ENCODE data around the gene HAVCR2. TPM values are rescaled to one million over a fixed set of nuclear protein-coding genes. Genes with fewer than 3 reads are reported as not detected.

The HAVCR2 gene
- total and polyA plus RNA-seq, 5 donors from 2014 or later: 4.0 to 9.7 (median 6.8) TPM

GRCh38 chr5:157115502-157115901 lies 6.7 kb upstream of the HAVCR2 start:
- H3K4me3 Mint-ChIP-seq: no peak overlapping the region
- no peak overlapping the region for H3K4me3 ChIP-seq (ENCODE audit: low read depth, low read length)
- ATAC-seq (ENCODE audit: low read depth in 2 of 2) (no peak), DNase-seq (no peak)
- no peaks in the 10 kb centered on the region for H3K4me1 ChIP-seq (ENCODE audit: control insufficient read depth, insufficient read depth, low read length, poor library complexity, severe bottlenecking)
- no peaks in the 10 kb centered on the region for H3K36me3 ChIP-seq (ENCODE audit: control insufficient read depth, insufficient read depth, low read length)
- H3K27ac Mint-ChIP-seq: peak overlapping the region in 2 of 3 donors; percentile 53 to 56
- no peaks in the 10 kb centered on the region for H3K36me3 Mint-ChIP-seq
- no peak overlapping the region for H3K27ac ChIP-seq (ENCODE audit: insufficient read depth, low read length, poor library complexity, severe bottlenecking)
- peaks cover 3 to 16% (median 5%) of the 10 kb centered on the region in 4 donors for H3K4me1 Mint-ChIP-seq
- H3K9me3 Mint-ChIP-seq: no peaks in the 10 kb centered on the region
- peaks cover 0 to under 1% of the 10 kb centered on the region in 2 experiments for H3K9me3 ChIP-seq (ENCODE audit: control insufficient read depth in 2 of 2, low read length in 2 of 2)
- H3K27me3 ChIP-seq (ENCODE audit: control insufficient read depth, insufficient read depth, low read length): no peaks in the 10 kb centered on the region
- no peaks in the 10 kb centered on the region for H3K27me3 Mint-ChIP-seq

- Mint-ChIP-seq H3K4me3 (no peak overlapping the region), H3K9me3 (no peaks in the 10 kb centered on the region), H3K4me1 (peaks cover 3 to 17% (median 6%) of the 10 kb centered on the region in 4 donors), H3K27ac (peak overlapping the region in 1 of 3 donors; percentile 56), H3K36me3 (no peaks in the 10 kb centered on the region), H3K27me3 (no peaks in the 10 kb centered on the region)
- ATAC-seq (ENCODE audit: low read depth in 2 of 2) (no peak), DNase-seq (no peak)
- Histone ChIP-seq H3K9me3 (ENCODE audit: control insufficient read depth in 2 of 2, low read length in 2 of 2) (no peaks in the 10 kb centered on the region), H3K4me3 (ENCODE audit: low read depth, low read length) (no peak overlapping the region), H3K27ac (ENCODE audit: insufficient read depth, low read length, poor library complexity, severe bottlenecking) (no peak overlapping the region), H3K4me1 (ENCODE audit: control insufficient read depth, insufficient read depth, low read length, poor library complexity, severe bottlenecking) (peaks cover under 1% of the 10 kb centered on the region), H3K36me3 (ENCODE audit: control insufficient read depth, insufficient read depth, low read length) (no peaks in the 10 kb centered on the region), H3K27me3 (ENCODE audit: control insufficient read depth, insufficient read depth, low read length) (no peaks in the 10 kb centered on the region)
Measured at GRCh38 chr5:157115012-157115411, 6.2 kb upstream of the HAVCR2 start.

GRCh38 chr5:157113002-157113401 lies 4.2 kb upstream of the HAVCR2 start:
- Mint-ChIP-seq H3K9me3 (no peaks in the 10 kb centered on the region), H3K4me3 (no peak overlapping the region), H3K27ac (no peak overlapping the region), H3K4me1 (peaks cover 13 to 36% (median 21%) of the 10 kb centered on the region in 4 donors), H3K36me3 (no peaks in the 10 kb centered on the region), H3K27me3 (no peaks in the 10 kb centered on the region)
- Histone ChIP-seq H3K4me3 (ENCODE audit: low read depth, low read length) (no peak overlapping the region), H3K4me1 (ENCODE audit: control insufficient read depth, insufficient read depth, low read length, poor library complexity, severe bottlenecking) (peaks cover 17% of the 10 kb centered on the region), H3K27ac (ENCODE audit: insufficient read depth, low read length, poor library complexity, severe bottlenecking) (no peak overlapping the region), H3K9me3 (ENCODE audit: control insufficient read depth in 2 of 2, low read length in 2 of 2) (no peaks in the 10 kb centered on the region), H3K27me3 (ENCODE audit: control insufficient read depth, insufficient read depth, low read length) (no peaks in the 10 kb centered on the region), H3K36me3 (ENCODE audit: control insufficient read depth, insufficient read depth, low read length) (no peaks in the 10 kb centered on the region)
- DNase-seq: peak in 1 of 3 donors; percentile 40
- ATAC-seq (ENCODE audit: low read depth in 2 of 2): no peak

- H3K27me3 Mint-ChIP-seq: no peaks in the 10 kb centered on the region
- peak overlapping the region; percentile 87 for H3K4me3 ChIP-seq (ENCODE audit: low read depth, low read length)
- H3K36me3 ChIP-seq (ENCODE audit: control insufficient read depth, insufficient read depth, low read length): no peaks in the 10 kb centered on the region
- peaks cover 25% of the 10 kb centered on the region for H3K4me1 ChIP-seq (ENCODE audit: control insufficient read depth, insufficient read depth, low read length, poor library complexity, severe bottlenecking)
- H3K27ac ChIP-seq (ENCODE audit: insufficient read depth, low read length, poor library complexity, severe bottlenecking): peak overlapping the region; percentile 65
- H3K9me3 Mint-ChIP-seq: no peaks in the 10 kb centered on the region
- no peaks in the 10 kb centered on the region for H3K9me3 ChIP-seq (ENCODE audit: control insufficient read depth in 2 of 2, low read length in 2 of 2)
- peak overlapping the region; percentile 86 to 95 (median 95) for H3K27ac Mint-ChIP-seq
- H3K27me3 ChIP-seq (ENCODE audit: control insufficient read depth, insufficient read depth, low read length): no peaks in the 10 kb centered on the region
- H3K4me1 Mint-ChIP-seq: peaks cover 18 to 49% (median 30%) of the 10 kb centered on the region in 4 donors
- H3K36me3 Mint-ChIP-seq: peaks cover under 1% of the 10 kb centered on the region
- peak overlapping the region; percentile 54 to 86 (median 80) for H3K4me3 Mint-ChIP-seq
- ATAC-seq (ENCODE audit: low read depth in 2 of 2) (peak; percentile 29 to 44), DNase-seq (peak in 2 of 3 donors; percentile 26 to 67)
Measured at GRCh38 chr5:157109744-157110143, 900 bp upstream of the HAVCR2 start.

GRCh38 chr5:157107508-157107907 lies 1.3 kb downstream of the HAVCR2 start:
- H3K36me3 Mint-ChIP-seq: peaks cover 11% of the 10 kb centered on the region
- H3K4me3 Mint-ChIP-seq: peak overlapping the region; percentile 54 to 70 (median 58)

GRCh38 chr5:157106630-157107461 lies 2.0 kb downstream of the HAVCR2 start:
- Mint-ChIP-seq H3K4me3 (peak overlapping the region in 3 of 4 donors; percentile 54 to 70 (median 68)), H3K27me3 (no peaks in the 10 kb centered on the region), H3K4me1 (peaks cover 18 to 53% (median 34%) of the 10 kb centered on the region in 4 donors), H3K27ac (peak overlapping the region in 2 of 3 donors; percentile 75 to 86), H3K9me3 (no peaks in the 10 kb centered on the region), H3K36me3 (peaks cover 11% of the 10 kb centered on the region)
- peak in 1 of 3 donors; percentile 37 for DNase-seq
- H3K9me3 ChIP-seq (ENCODE audit: control insufficient read depth in 2 of 2, low read length in 2 of 2): no peaks in the 10 kb centered on the region
- H3K4me3 ChIP-seq (ENCODE audit: low read depth, low read length): peak overlapping the region; percentile 14
- H3K36me3 ChIP-seq (ENCODE audit: control insufficient read depth, insufficient read depth, low read length): no peaks in the 10 kb centered on the region
- peaks cover 25% of the 10 kb centered on the region for H3K4me1 ChIP-seq (ENCODE audit: control insufficient read depth, insufficient read depth, low read length, poor library complexity, severe bottlenecking)
- no peak overlapping the region for H3K27ac ChIP-seq (ENCODE audit: insufficient read depth, low read length, poor library complexity, severe bottlenecking)
- no peak for ATAC-seq (ENCODE audit: low read depth in 2 of 2)
- no peaks in the 10 kb centered on the region for H3K27me3 ChIP-seq (ENCODE audit: control insufficient read depth, insufficient read depth, low read length)

More at GRCh38 chr5:157107508-157107907, 1.3 kb downstream of the HAVCR2 start:
- peaks cover 25% of the 10 kb centered on the region for H3K4me1 ChIP-seq (ENCODE audit: control insufficient read depth, insufficient read depth, low read length, poor library complexity, severe bottlenecking)
- no peaks in the 10 kb centered on the region for H3K27me3 ChIP-seq (ENCODE audit: control insufficient read depth, insufficient read depth, low read length)
- peaks cover 18 to 53% (median 34%) of the 10 kb centered on the region in 4 donors for H3K4me1 Mint-ChIP-seq
- no peaks in the 10 kb centered on the region for H3K27me3 Mint-ChIP-seq
- H3K4me3 ChIP-seq (ENCODE audit: low read depth, low read length): peak overlapping the region; percentile 14
- H3K9me3 Mint-ChIP-seq: no peaks in the 10 kb centered on the region
- no peaks in the 10 kb centered on the region for H3K9me3 ChIP-seq (ENCODE audit: control insufficient read depth in 2 of 2, low read length in 2 of 2)
- no peak overlapping the region for H3K27ac ChIP-seq (ENCODE audit: insufficient read depth, low read length, poor library complexity, severe bottlenecking)
- no peaks in the 10 kb centered on the region for H3K36me3 ChIP-seq (ENCODE audit: control insufficient read depth, insufficient read depth, low read length)
- DNase-seq: no peak
- ATAC-seq (ENCODE audit: low read depth in 2 of 2): no peak
- H3K27ac Mint-ChIP-seq: peak overlapping the region in 2 of 3 donors; percentile 62 to 86

GRCh38 chr5:157100140-157100679 lies 8.6 kb downstream of the HAVCR2 start:
- H3K27ac Mint-ChIP-seq: peak overlapping the region in 1 of 3 donors; percentile 52
- peaks cover 17% of the 10 kb centered on the region for H3K36me3 Mint-ChIP-seq
- H3K36me3 ChIP-seq (ENCODE audit: control insufficient read depth, insufficient read depth, low read length): no peaks in the 10 kb centered on the region
- ATAC-seq (ENCODE audit: low read depth in 2 of 2) (peak; percentile 34 to 43), DNase-seq (peak in 1 of 3 donors; percentile 31)
- no peak overlapping the region for H3K4me3 ChIP-seq (ENCODE audit: low read depth, low read length)
- H3K4me1 ChIP-seq (ENCODE audit: control insufficient read depth, insufficient read depth, low read length, poor library complexity, severe bottlenecking): no peaks in the 10 kb centered on the region
- no peak overlapping the region for H3K27ac ChIP-seq (ENCODE audit: insufficient read depth, low read length, poor library complexity, severe bottlenecking)
- H3K9me3 ChIP-seq (ENCODE audit: control insufficient read depth in 2 of 2, low read length in 2 of 2): no peaks in the 10 kb centered on the region
- H3K27me3 Mint-ChIP-seq: no peaks in the 10 kb centered on the region
- H3K9me3 Mint-ChIP-seq: no peaks in the 10 kb centered on the region
- H3K4me1 Mint-ChIP-seq: peaks cover 7 to 12% (median 8%) of the 10 kb centered on the region in 4 donors
- no peaks in the 10 kb centered on the region for H3K27me3 ChIP-seq (ENCODE audit: control insufficient read depth, insufficient read depth, low read length)
- H3K4me3 Mint-ChIP-seq: no peak overlapping the region

Measured in CD4-positive, CD25-positive, alpha-beta regulatory T cell (primary cell).